ENCODE data around the gene SURF6.

The SURF6 gene

DNA sequence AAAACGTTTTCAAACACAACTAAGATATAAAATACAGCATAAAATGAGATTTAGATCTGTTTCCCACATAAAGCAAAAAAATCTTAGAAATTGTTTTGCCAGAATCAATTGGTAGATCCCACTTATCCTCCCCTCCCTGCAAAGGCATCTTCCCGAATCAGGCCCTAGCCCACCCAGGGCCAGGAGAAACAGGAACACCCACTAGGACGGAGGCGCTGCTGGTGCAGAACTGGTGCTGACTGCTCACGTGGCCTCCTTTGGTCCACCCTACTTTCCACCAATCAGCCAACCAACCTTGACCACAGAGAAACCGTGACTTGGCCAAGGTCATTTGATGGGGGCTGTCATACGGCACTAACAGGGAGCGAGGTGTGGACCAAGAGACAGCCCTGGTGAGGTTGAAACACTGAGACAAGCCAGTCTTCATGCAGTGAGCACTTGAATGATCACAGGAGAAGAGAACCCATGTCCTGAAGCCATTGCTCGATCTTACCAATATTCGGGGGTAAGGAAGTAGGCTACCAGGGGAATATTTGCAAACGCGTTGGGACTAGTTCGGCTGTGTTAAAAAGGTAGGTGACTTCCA lies 25.6 kb upstream of the SURF6 start:
- Mint-ChIP-seq H3K36me3 (ENCODE audit: insufficient read depth) (peaks cover 63% of the 10 kb centered on the region), H3K9me3 (no peaks in the 10 kb centered on the region), H3K4me1 (peaks cover 61% of the 10 kb centered on the region), H3K27me3 (no peaks in the 10 kb centered on the region), H3K4me3 (no peak overlapping the region), H3K27ac (ENCODE audit: low read depth) (peak overlapping the region; percentile 44)
- ATAC-seq (replicated peaks; ENCODE audit: extremely low read depth, poor library complexity, severe bottlenecking) (no peak), DNase-seq (ENCODE audit: low spot score in 2 of 2) (no peak)

- no peaks in the 10 kb centered on the region for H3K27me3 Mint-ChIP-seq
- peaks cover 57% of the 10 kb centered on the region for H3K36me3 Mint-ChIP-seq (ENCODE audit: insufficient read depth)
- DNase-seq (ENCODE audit: low spot score in 2 of 2) (no peak), ATAC-seq (replicated peaks; ENCODE audit: extremely low read depth, poor library complexity, severe bottlenecking) (no peak)
- peak overlapping the region; percentile 44 for H3K27ac Mint-ChIP-seq (ENCODE audit: low read depth)
- H3K4me3 Mint-ChIP-seq: peak overlapping the region; percentile 16
- H3K9me3 Mint-ChIP-seq: no peaks in the 10 kb centered on the region
- peaks cover 52% of the 10 kb centered on the region for H3K4me1 Mint-ChIP-seq
Measured at GRCh38 chr9:133360400-133361393, 24.7 kb upstream of the SURF6 start.

DNA sequence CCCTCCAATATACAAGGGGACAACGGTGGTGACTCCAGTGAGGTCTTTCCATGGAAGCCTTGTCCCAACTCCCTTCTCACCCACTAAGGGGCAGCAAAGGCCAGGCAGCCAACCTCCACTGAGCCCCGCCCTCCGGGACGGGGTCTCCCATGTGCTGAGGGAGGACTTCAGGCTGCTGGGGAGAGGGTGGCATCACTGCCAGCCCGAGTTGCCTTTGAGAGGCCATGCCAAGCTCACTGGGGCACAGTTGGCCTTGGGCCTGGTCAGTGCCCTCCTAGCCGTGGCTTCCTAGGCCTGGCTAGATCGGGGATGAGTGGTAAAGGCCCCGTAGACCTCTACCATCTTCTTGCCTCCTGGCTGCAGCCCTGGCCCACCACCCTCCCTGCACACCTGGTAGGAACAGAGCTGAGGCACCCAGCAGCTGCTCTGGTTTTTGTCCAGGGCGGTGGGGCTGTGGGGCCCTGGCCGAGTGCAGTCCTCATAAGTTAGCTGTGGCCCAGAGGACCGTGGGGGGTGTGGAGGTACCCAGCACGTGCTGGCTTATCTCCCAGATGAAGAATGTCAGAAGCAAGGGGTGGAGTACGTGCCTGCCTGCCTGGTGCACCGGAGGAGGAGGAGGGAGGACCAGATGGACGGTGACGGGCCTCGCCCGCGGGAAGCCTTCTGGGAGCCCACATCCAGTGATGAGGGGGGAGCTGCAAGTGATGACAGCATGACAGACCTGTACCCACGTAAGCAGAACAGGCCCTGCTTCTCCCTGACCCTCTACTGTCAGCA lies 23.6 kb upstream of the SURF6 start:
- H3K36me3 Mint-ChIP-seq (ENCODE audit: insufficient read depth): peaks cover 47% of the 10 kb centered on the region
- ATAC-seq (replicated peaks; ENCODE audit: extremely low read depth, poor library complexity, severe bottlenecking): no peak
- H3K27ac Mint-ChIP-seq (ENCODE audit: low read depth): peak overlapping the region; percentile 87
- no peaks in the 10 kb centered on the region for H3K27me3 Mint-ChIP-seq
- no peak for DNase-seq (ENCODE audit: low spot score in 2 of 2)
- peaks cover 51% of the 10 kb centered on the region for H3K4me1 Mint-ChIP-seq
- H3K4me3 Mint-ChIP-seq: no peak overlapping the region
- no peaks in the 10 kb centered on the region for H3K9me3 Mint-ChIP-seq

DNA sequence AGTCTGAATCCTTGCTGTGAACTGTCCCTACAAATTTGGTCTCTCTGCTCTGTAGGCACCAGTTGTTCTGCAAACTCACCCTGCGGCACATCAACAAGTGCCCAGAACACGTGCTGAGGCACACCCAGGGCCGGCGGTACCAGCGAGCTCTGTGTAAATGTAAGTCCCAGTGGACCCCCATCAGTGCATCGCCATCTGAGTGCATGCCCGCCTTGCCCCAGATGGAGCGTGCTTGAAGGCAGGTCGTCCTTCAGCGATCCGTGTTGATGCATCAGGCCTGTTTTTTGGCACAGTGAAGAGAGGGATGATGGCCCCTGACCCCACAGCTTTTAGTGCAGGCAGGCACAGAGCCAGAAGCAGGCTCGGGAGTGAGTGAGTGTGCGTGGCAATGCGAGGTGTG lies 21.7 kb upstream of the SURF6 start:
- Mint-ChIP-seq H3K27me3 (no peaks in the 10 kb centered on the region), H3K4me3 (peak overlapping the region; percentile 83), H3K36me3 (ENCODE audit: insufficient read depth) (peaks cover 37% of the 10 kb centered on the region), H3K9me3 (no peaks in the 10 kb centered on the region), H3K27ac (ENCODE audit: low read depth) (peak overlapping the region; percentile 87), H3K4me1 (peaks cover 46% of the 10 kb centered on the region)
- DNase-seq (ENCODE audit: low spot score in 2 of 2): no peak
- ATAC-seq (replicated peaks; ENCODE audit: extremely low read depth, poor library complexity, severe bottlenecking): no peak

DNA sequence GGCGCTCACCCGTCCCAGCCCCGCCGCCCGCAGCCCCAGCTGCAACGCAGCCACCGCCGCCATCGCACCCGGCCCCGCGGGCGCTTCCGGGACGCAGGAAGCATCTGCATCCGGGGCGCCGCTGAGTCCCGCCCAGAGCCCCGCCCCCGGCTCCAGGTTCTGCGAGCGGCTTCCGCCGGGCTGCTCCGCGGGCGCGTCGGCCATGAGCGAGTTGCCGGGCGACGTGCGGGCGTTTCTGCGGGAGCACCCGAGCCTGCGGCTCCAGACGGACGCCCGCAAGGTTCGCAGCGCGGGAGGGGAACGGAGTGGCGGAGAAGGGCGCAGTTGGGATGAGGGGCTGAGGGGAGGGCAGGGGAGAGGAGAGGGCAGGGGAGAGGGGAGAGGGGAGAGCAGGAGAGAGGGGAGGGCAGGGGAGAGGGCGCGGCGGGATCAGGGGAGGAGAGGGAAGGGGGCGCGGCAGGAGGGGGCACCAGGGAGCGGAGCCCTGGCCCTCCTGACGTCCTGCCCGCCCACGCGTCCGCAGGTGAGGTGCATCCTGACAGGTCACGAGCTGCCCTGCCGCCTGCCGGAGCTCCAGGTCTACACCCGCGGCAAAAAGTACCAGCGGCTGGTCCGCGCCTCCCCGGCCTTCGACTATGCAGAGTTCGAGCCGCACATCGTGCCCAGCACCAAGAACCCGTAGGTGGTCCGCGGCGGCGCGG lies 20.6 kb upstream of the SURF6 start, which contains the start of the genes SURF1 and SURF2:
Gene SURF1 (minus strand): TSS at position 97 of the 701 bp plus-strand sequence. CDS start 34 bp downstream, at position 63.
Gene SURF2 (plus strand): TSS at position 160 of the 701 bp plus-strand sequence. CDS start 43 bp downstream, at position 203.
- H3K9me3 Mint-ChIP-seq: no peaks in the 10 kb centered on the region
- H3K27ac Mint-ChIP-seq (ENCODE audit: low read depth): peak within 1 kb of the TSS; percentile 79
- H3K27me3 Mint-ChIP-seq: no peaks in the 10 kb centered on the region
- peaks cover 40% of the 10 kb centered on the region for H3K4me1 Mint-ChIP-seq
- ATAC-seq (replicated peaks; ENCODE audit: extremely low read depth, poor library complexity, severe bottlenecking): peak; percentile 96
- peaks cover 37% of the 10 kb centered on the region for H3K36me3 Mint-ChIP-seq (ENCODE audit: insufficient read depth)
- DNase-seq (ENCODE audit: low spot score in 2 of 2): peak; percentile 72 to 78
- peak within 1 kb of the TSS; percentile 83 for H3K4me3 Mint-ChIP-seq

- Mint-ChIP-seq H3K27me3 (no peaks in the 10 kb centered on the region), H3K36me3 (ENCODE audit: insufficient read depth) (peaks cover 36% of the 10 kb centered on the region), H3K27ac (ENCODE audit: low read depth) (peak overlapping the region; percentile 79), H3K4me1 (peaks cover 39% of the 10 kb centered on the region), H3K9me3 (no peaks in the 10 kb centered on the region), H3K4me3 (peak overlapping the region; percentile 83)
- DNase-seq (ENCODE audit: low spot score in 2 of 2): no peak
- peak; percentile 37 for ATAC-seq (replicated peaks; ENCODE audit: extremely low read depth, poor library complexity, severe bottlenecking)
Measured at GRCh38 chr9:133355881-133356357, 19.9 kb upstream of the SURF6 start.

DNA sequence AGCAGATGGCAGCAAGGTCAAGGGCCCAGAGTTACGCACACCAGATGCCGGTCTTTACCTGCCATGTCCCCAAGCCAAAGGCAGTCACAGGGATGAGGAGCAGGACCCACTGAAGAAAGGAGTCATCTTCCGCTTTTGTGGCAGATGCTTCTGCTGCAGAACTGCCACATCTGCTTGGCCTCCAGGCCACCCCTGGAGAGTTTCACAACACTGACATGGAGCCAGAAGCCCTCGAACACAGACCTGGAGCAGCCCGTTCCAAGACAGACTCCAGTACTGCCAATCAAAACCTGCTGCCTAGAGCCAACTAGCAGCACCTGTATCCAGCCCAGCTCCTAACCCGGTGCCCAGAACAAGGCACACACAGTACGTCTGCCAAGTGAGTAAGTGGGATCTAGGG lies 18.8 kb upstream of the SURF6 start:
- DNase-seq (ENCODE audit: low spot score in 2 of 2) (no peak), ATAC-seq (replicated peaks; ENCODE audit: extremely low read depth, poor library complexity, severe bottlenecking) (no peak)
- no peaks in the 10 kb centered on the region for H3K27me3 Mint-ChIP-seq
- peak overlapping the region; percentile 50 for H3K4me3 Mint-ChIP-seq
- H3K36me3 Mint-ChIP-seq (ENCODE audit: insufficient read depth): peaks cover 41% of the 10 kb centered on the region
- H3K4me1 Mint-ChIP-seq: peaks cover 40% of the 10 kb centered on the region
- H3K9me3 Mint-ChIP-seq: no peaks in the 10 kb centered on the region
- H3K27ac Mint-ChIP-seq (ENCODE audit: low read depth): no peak overlapping the region

DNA sequence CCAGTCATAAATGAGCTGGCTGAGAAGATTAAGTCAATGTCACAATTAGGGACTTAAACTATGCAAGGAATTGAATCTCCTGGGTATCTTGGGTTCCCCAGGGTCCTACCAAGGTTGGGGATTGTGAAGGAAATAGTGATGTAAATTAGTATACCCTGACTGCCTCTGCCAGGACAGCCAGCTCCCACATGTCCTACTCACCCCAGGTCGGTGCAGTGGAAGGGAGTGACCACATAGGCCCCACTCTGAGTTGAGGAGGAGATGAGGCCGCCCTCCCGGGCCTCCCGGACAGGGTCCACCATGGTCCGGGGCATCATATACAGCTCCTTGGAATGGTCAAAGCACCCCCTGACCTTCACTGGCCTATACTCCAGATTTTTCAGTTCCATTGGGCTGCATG lies 17.6 kb upstream of the SURF6 start:
- Mint-ChIP-seq H3K27me3 (no peaks in the 10 kb centered on the region), H3K36me3 (ENCODE audit: insufficient read depth) (peaks cover 50% of the 10 kb centered on the region), H3K27ac (ENCODE audit: low read depth) (peak overlapping the region; percentile 89), H3K4me3 (no peak overlapping the region), H3K9me3 (no peaks in the 10 kb centered on the region), H3K4me1 (peaks cover 42% of the 10 kb centered on the region)
- ATAC-seq (replicated peaks; ENCODE audit: extremely low read depth, poor library complexity, severe bottlenecking) (no peak), DNase-seq (ENCODE audit: low spot score in 2 of 2) (no peak)

GRCh38 chr9:133352635-133353340 lies 16.8 kb upstream of the SURF6 start:
- no peaks in the 10 kb centered on the region for H3K9me3 Mint-ChIP-seq
- peak overlapping the region; percentile 89 for H3K27ac Mint-ChIP-seq (ENCODE audit: low read depth)
- H3K36me3 Mint-ChIP-seq (ENCODE audit: insufficient read depth): peaks cover 55% of the 10 kb centered on the region
- peaks cover 42% of the 10 kb centered on the region for H3K4me1 Mint-ChIP-seq
- no peaks in the 10 kb centered on the region for H3K27me3 Mint-ChIP-seq
- H3K4me3 Mint-ChIP-seq: no peak overlapping the region
- no peak for DNase-seq (ENCODE audit: low spot score in 2 of 2)
- ATAC-seq (replicated peaks; ENCODE audit: extremely low read depth, poor library complexity, severe bottlenecking): no peak

- H3K36me3 Mint-ChIP-seq (ENCODE audit: insufficient read depth): peaks cover 52% of the 10 kb centered on the region
- no peaks in the 10 kb centered on the region for H3K27me3 Mint-ChIP-seq
- H3K27ac Mint-ChIP-seq (ENCODE audit: low read depth): no peak overlapping the region
- DNase-seq (ENCODE audit: low spot score in 2 of 2) (no peak), ATAC-seq (replicated peaks; ENCODE audit: extremely low read depth, poor library complexity, severe bottlenecking) (no peak)
- peaks cover 38% of the 10 kb centered on the region for H3K4me1 Mint-ChIP-seq
- H3K4me3 Mint-ChIP-seq: no peak overlapping the region
- H3K9me3 Mint-ChIP-seq: no peaks in the 10 kb centered on the region
Measured at GRCh38 chr9:133351908-133352634, 16.1 kb upstream of the SURF6 start.

- Mint-ChIP-seq H3K9me3 (no peaks in the 10 kb centered on the region), H3K4me1 (peaks cover 43% of the 10 kb centered on the region), H3K27me3 (no peaks in the 10 kb centered on the region), H3K27ac (ENCODE audit: low read depth) (no peak overlapping the region), H3K36me3 (ENCODE audit: insufficient read depth) (peaks cover 52% of the 10 kb centered on the region), H3K4me3 (no peak overlapping the region)
- no peak for DNase-seq (ENCODE audit: low spot score in 2 of 2)
- no peak for ATAC-seq (replicated peaks; ENCODE audit: extremely low read depth, poor library complexity, severe bottlenecking)
Measured at GRCh38 chr9:133351526-133351907, 15.5 kb upstream of the SURF6 start.
